DND-41 (cell line): ENCODE results near the gene FBRSL1.

Experiments used
- EZH2 ChIP-seq: IDR thresholded peaks from 3 replicates; pipeline ENCODE4 v1.6.1; 2012; ENCODE audit warnings: borderline replicate concordance, low read depth, mild to moderate bottlenecking, moderate library complexity, low read length, inconsistent platforms; ENCODE audit not compliant: severe bottlenecking
- TF ChIP-seq, protein P1 (sequence below): IDR thresholded peaks from 2 replicates; pipeline ENCODE4 v1.5.1; 2012; ENCODE audit warnings: borderline replicate concordance, low read length, moderate library complexity, mild to moderate bottlenecking; ENCODE audit not compliant: poor library complexity, severe bottlenecking; ENCODE audit errors: extremely low read depth

DNA sequence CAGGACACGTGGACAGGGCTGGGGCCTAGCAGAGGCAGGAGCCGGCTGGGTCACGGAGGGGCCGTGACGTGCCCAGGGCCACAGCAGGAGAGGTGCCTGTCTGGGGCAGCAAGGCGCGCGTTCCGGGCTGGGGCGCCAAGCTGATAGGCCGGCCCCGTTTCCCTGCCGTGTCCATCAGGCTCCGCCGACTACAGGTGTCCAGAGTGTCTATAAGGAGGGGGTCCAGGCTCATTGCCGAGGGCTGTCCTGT lies 18.5 kb downstream of the FBRSL1 start:
- TF ChIP-seq, protein P1, sequence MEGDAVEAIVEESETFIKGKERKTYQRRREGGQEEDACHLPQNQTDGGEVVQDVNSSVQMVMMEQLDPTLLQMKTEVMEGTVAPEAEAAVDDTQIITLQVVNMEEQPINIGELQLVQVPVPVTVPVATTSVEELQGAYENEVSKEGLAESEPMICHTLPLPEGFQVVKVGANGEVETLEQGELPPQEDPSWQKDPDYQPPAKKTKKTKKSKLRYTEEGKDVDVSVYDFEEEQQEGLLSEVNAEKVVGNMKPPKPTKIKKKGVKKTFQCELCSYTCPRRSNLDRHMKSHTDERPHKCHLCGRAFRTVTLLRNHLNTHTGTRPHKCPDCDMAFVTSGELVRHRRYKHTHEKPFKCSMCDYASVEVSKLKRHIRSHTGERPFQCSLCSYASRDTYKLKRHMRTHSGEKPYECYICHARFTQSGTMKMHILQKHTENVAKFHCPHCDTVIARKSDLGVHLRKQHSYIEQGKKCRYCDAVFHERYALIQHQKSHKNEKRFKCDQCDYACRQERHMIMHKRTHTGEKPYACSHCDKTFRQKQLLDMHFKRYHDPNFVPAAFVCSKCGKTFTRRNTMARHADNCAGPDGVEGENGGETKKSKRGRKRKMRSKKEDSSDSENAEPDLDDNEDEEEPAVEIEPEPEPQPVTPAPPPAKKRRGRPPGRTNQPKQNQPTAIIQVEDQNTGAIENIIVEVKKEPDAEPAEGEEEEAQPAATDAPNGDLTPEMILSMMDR = no peak
- TF ChIP-seq EZH2 = no peak
